ENCODE results near the gene NRXN2. TPM values are rescaled to one million over a fixed set of nuclear protein-coding genes. Genes with fewer than 3 reads are reported as not detected.

NRXN2 gene
- total RNA-seq, 1 experiment from 2014 or later = not detected

GRCh38 chr11:64745189-64745520, 22.2 kb upstream of the NRXN2 start:
- CTCF ChIA-PET = no interaction called here
- peaks cover 10% of the 10 kb centered on the region for H3K4me1 Mint-ChIP-seq (ENCODE audit: low read depth, unreplicated experiment)
- BruUV-seq (replicated peaks) = no TSS peak
- H3K27me3 Mint-ChIP-seq (ENCODE audit: unreplicated experiment) = peaks cover 72% of the 10 kb centered on the region
- no peak for DNase-seq
- no peak overlapping the region for H3K4me3 Mint-ChIP-seq (ENCODE audit: low read depth, unreplicated experiment)
- peaks cover 11% of the 10 kb centered on the region for H3K36me3 Mint-ChIP-seq (ENCODE audit: insufficient read depth, unreplicated experiment)
- no peaks in the 10 kb centered on the region for H3K9me3 Mint-ChIP-seq (ENCODE audit: low read depth, unreplicated experiment)
- H3K27ac Mint-ChIP-seq (ENCODE audit: unreplicated experiment) = no peak overlapping the region
- TF ChIP-seq, protein P1, sequence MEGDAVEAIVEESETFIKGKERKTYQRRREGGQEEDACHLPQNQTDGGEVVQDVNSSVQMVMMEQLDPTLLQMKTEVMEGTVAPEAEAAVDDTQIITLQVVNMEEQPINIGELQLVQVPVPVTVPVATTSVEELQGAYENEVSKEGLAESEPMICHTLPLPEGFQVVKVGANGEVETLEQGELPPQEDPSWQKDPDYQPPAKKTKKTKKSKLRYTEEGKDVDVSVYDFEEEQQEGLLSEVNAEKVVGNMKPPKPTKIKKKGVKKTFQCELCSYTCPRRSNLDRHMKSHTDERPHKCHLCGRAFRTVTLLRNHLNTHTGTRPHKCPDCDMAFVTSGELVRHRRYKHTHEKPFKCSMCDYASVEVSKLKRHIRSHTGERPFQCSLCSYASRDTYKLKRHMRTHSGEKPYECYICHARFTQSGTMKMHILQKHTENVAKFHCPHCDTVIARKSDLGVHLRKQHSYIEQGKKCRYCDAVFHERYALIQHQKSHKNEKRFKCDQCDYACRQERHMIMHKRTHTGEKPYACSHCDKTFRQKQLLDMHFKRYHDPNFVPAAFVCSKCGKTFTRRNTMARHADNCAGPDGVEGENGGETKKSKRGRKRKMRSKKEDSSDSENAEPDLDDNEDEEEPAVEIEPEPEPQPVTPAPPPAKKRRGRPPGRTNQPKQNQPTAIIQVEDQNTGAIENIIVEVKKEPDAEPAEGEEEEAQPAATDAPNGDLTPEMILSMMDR (IDR thresholded peaks at IDR 0.05; ENCODE audit: unreplicated experiment) = no peak
- intact Hi-C loops (cut with micrococcal nuclease; ENCODE audit: unreplicated experiment) = no loop called here

GRCh38 chr11:64744544-64745188, 21.7 kb upstream of the NRXN2 start:
- Mint-ChIP-seq H3K27me3 (ENCODE audit: unreplicated experiment) (peaks cover 76% of the 10 kb centered on the region), H3K4me1 (ENCODE audit: low read depth, unreplicated experiment) (peaks cover 10% of the 10 kb centered on the region), H3K36me3 (ENCODE audit: insufficient read depth, unreplicated experiment) (peaks cover 11% of the 10 kb centered on the region), H3K9me3 (ENCODE audit: low read depth, unreplicated experiment) (no peaks in the 10 kb centered on the region), H3K4me3 (ENCODE audit: low read depth, unreplicated experiment) (peak overlapping the region; percentile 63), H3K27ac (ENCODE audit: unreplicated experiment) (no peak overlapping the region)
- CTCF ChIA-PET = no interaction called here
- TF ChIP-seq, protein P1 (IDR thresholded peaks at IDR 0.05; ENCODE audit: unreplicated experiment) = no peak
- DNase-seq = no peak
- intact Hi-C loops (cut with micrococcal nuclease; ENCODE audit: unreplicated experiment) = no loop called here
- BruUV-seq (replicated peaks) = no TSS peak

DNA sequence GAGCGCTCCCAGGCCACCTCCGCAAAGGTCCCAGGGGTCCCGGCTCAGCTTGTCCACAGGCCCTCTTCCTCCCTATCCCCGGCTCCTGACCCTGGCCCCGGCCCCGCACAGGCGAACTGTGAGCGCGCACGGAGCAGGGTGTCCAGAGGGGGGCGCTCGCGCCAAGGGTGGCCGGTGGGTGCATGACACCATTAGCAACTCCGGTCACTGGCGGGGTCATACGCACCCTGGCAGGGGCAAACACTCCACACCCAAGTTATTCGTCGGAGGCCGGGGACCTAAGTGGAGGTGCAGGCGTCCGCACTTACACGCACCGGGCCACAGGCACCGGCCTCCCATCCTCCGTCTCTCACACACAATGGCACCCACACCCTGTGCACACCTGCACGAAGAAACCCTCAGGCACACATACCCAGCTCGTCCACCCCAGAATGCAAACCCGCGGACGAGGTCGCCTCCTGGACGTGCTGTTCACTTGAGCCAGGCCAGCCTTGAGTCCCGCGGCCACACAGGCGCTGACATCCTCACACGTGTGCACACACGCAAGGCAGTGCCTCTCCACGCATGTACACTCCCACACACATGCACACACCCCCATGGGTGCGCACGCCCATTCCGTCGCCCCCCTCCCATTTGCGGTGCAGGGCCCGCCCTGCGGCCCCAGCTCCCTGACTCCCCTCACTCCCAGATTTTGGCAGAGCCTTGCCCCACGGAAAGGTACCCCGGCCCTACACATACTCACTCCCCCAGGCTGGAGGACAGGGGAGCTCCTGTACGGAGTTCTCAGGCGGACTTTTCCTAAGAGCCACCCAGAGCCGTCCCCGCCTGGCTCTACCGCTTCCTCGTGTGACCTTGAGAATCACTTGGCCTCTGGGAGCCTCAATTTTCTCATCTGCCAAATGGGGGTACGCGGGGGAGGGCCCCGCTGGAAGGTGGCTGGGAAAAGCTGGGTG, 20.9 kb upstream of the NRXN2 start, which contains the start of gene RASGRP2:
TSS of gene RASGRP2 (minus strand) at position 552 of the 953 bp plus-strand sequence. CDS start 1,276 bp downstream, outside the sequence.
- Mint-ChIP-seq H3K27ac (ENCODE audit: unreplicated experiment) (no peak within 1 kb of the TSS), H3K36me3 (ENCODE audit: insufficient read depth, unreplicated experiment) (peaks cover 11% of the 10 kb centered on the region), H3K4me1 (ENCODE audit: low read depth, unreplicated experiment) (peaks cover 10% of the 10 kb centered on the region), H3K27me3 (ENCODE audit: unreplicated experiment) (peaks cover 84% of the 10 kb centered on the region), H3K4me3 (ENCODE audit: low read depth, unreplicated experiment) (peak within 1 kb of the TSS; percentile 63), H3K9me3 (ENCODE audit: low read depth, unreplicated experiment) (no peaks in the 10 kb centered on the region)
- no TSS peak for BruUV-seq (replicated peaks)
- CTCF ChIA-PET = no interaction called here
- TF ChIP-seq, protein P1 (IDR thresholded peaks at IDR 0.05; ENCODE audit: unreplicated experiment) = peak; percentile 44
- intact Hi-C loops (cut with micrococcal nuclease; ENCODE audit: unreplicated experiment) = no loop called here
- peak; percentile 65 for DNase-seq

- no TSS peak for BruUV-seq (replicated peaks)
- H3K4me3 Mint-ChIP-seq (ENCODE audit: low read depth, unreplicated experiment) = peak overlapping the region; percentile 65
- H3K9me3 Mint-ChIP-seq (ENCODE audit: low read depth, unreplicated experiment) = no peaks in the 10 kb centered on the region
Measured at GRCh38 chr11:64742889-64743590, 20.0 kb upstream of the NRXN2 start.

More at GRCh38 chr11:64742889-64743590, 20.0 kb upstream of the NRXN2 start:
- H3K27ac Mint-ChIP-seq (ENCODE audit: unreplicated experiment) = no peak overlapping the region
- H3K4me1 Mint-ChIP-seq (ENCODE audit: low read depth, unreplicated experiment) = peaks cover 10% of the 10 kb centered on the region
- peak; percentile 83 for DNase-seq
- TF ChIP-seq, protein P1 (IDR thresholded peaks at IDR 0.05; ENCODE audit: unreplicated experiment) = peak; percentile 91
- peaks cover 9% of the 10 kb centered on the region for H3K36me3 Mint-ChIP-seq (ENCODE audit: insufficient read depth, unreplicated experiment)
- CTCF ChIA-PET = interaction anchor here (1.6 kb wide), 1 partner anchor 54 kb away, joined by 8 read pairs; no protein-coding TSS in a partner anchor
- intact Hi-C loops (cut with micrococcal nuclease; ENCODE audit: unreplicated experiment) = no loop called here
- peaks cover 84% of the 10 kb centered on the region for H3K27me3 Mint-ChIP-seq (ENCODE audit: unreplicated experiment)

Data from Calu3 (cell line).